Measurements from ENCODE around the gene BRI3BP. TPM values are rescaled to one million over a fixed set of nuclear protein-coding genes. Genes with fewer than 3 reads are reported as not detected.
"Not testable (repeated sequence)": the region's sequence is repeated elsewhere in the genome, so short reads cannot be mapped to it uniquely, and the experiment has no call there.

BRI3BP gene
- total RNA-seq, 1 donor from 2014 or later = 21.4 TPM

- DNase-seq = no peak
Measured at GRCh38 chr12:125023065-125023464, 29.6 kb downstream of the BRI3BP start.

- DNase-seq = no peak
Measured at GRCh38 chr12:125024949-125025563, 31.6 kb downstream of the BRI3BP start.

- no peak for DNase-seq
Measured at GRCh38 chr12:125025606-125026235, 32.3 kb downstream of the BRI3BP start.

GRCh38 chr12:125028106-125028505, 34.7 kb downstream of the BRI3BP start:
- no peak for DNase-seq

GRCh38 chr12:125029761-125030358, 36.4 kb downstream of the BRI3BP start:
- no peak for DNase-seq

- not testable (repeated sequence) for DNase-seq
Measured at GRCh38 chr12:125031471-125031870, 38.0 kb downstream of the BRI3BP start.

- DNase-seq = no peak
Measured at GRCh38 chr12:125032466-125033152, 39.2 kb downstream of the BRI3BP start.

GRCh38 chr12:125033288-125033687, 39.8 kb downstream of the BRI3BP start:
- DNase-seq = no peak

- DNase-seq = no peak
Measured at GRCh38 chr12:125038976-125039625, 45.7 kb downstream of the BRI3BP start.

- DNase-seq = no peak
Measured at GRCh38 chr12:125049093-125049458, 55.6 kb downstream of the BRI3BP start.

GRCh38 chr12:125050446-125050845, 57.0 kb downstream of the BRI3BP start:
- no peak for DNase-seq

- no peak for DNase-seq
Measured at GRCh38 chr12:125050868-125051267, 57.4 kb downstream of the BRI3BP start.

- no peak for DNase-seq
Measured at GRCh38 chr12:125053821-125054220, 60.4 kb downstream of the BRI3BP start.

GRCh38 chr12:125055591-125055990, 62.1 kb downstream of the BRI3BP start:
- DNase-seq = no peak

- DNase-seq = no peak
Measured at GRCh38 chr12:125056306-125056705, 62.9 kb downstream of the BRI3BP start.

GRCh38 chr12:125057708-125058107, 64.3 kb downstream of the BRI3BP start:
- no peak for DNase-seq

- no peak for DNase-seq
Measured at GRCh38 chr12:125061229-125061628, 67.8 kb downstream of the BRI3BP start.

GRCh38 chr12:125063522-125063921, 70.1 kb downstream of the BRI3BP start:
- DNase-seq = not testable (repeated sequence)

GRCh38 chr12:125064492-125064891, 71.0 kb downstream of the BRI3BP start:
- no peak for DNase-seq

- DNase-seq = peak; percentile 84
Measured at GRCh38 chr12:125065021-125065918, 71.8 kb downstream of the BRI3BP start, which contains the start of gene AACS. Gene AACS, plus strand, starts transcription at chr12:125065435. Its CDS starts 150 bp downstream, at chr12:125065585.

GRCh38 chr12:125065919-125066570, 72.6 kb downstream of the BRI3BP start:
- no peak for DNase-seq
